ENCODE measurements around the gene KCNQ1.

KCNQ1 gene

GRCh38 chr11:2662024-2662312 lies 217.2 kb downstream of the KCNQ1 start:
- DNase-seq (ENCODE audit: extremely low read depth, low read depth) = no peak
- TF ChIP-seq CTCF (IDR thresholded peaks at IDR 0.05; ENCODE audit: low read depth, low read length) = no peak

- TF ChIP-seq CTCF (IDR thresholded peaks at IDR 0.05; ENCODE audit: low read depth, low read length) = no peak
Observed at GRCh38 chr11:2662430-2663299, 217.9 kb downstream of the KCNQ1 start.

GRCh38 chr11:2663506-2663905 lies 218.7 kb downstream of the KCNQ1 start:
- TF ChIP-seq CTCF (IDR thresholded peaks at IDR 0.05; ENCODE audit: low read depth, low read length) = no peak

More at GRCh38 chr11:2662430-2663299, 217.9 kb downstream of the KCNQ1 start:
- no peak for DNase-seq (ENCODE audit: extremely low read depth, low read depth)

GRCh38 chr11:2663915-2664314 lies 219.1 kb downstream of the KCNQ1 start:
- TF ChIP-seq CTCF (IDR thresholded peaks at IDR 0.05; ENCODE audit: low read depth, low read length) = no peak
- no peak for DNase-seq (ENCODE audit: extremely low read depth, low read depth)

More at GRCh38 chr11:2663506-2663905, 218.7 kb downstream of the KCNQ1 start:
- no peak for DNase-seq (ENCODE audit: extremely low read depth, low read depth)

GRCh38 chr11:2664376-2664775 lies 219.6 kb downstream of the KCNQ1 start:
- no peak for TF ChIP-seq CTCF (IDR thresholded peaks at IDR 0.05; ENCODE audit: low read depth, low read length)
- no peak for DNase-seq (ENCODE audit: extremely low read depth, low read depth)

- DNase-seq (ENCODE audit: extremely low read depth, low read depth) = no peak
- no peak for TF ChIP-seq CTCF (IDR thresholded peaks at IDR 0.05; ENCODE audit: low read depth, low read length)
Observed at GRCh38 chr11:2664791-2665525, 220.2 kb downstream of the KCNQ1 start.
